ENCODE results near the gene RER1. TPM values are rescaled to one million over a fixed set of nuclear protein-coding genes. Genes with fewer than 3 reads are reported as not detected.

RER1 gene
- total RNA-seq, 1 donor from 2014 or later, result 40.1 TPM

DNA sequence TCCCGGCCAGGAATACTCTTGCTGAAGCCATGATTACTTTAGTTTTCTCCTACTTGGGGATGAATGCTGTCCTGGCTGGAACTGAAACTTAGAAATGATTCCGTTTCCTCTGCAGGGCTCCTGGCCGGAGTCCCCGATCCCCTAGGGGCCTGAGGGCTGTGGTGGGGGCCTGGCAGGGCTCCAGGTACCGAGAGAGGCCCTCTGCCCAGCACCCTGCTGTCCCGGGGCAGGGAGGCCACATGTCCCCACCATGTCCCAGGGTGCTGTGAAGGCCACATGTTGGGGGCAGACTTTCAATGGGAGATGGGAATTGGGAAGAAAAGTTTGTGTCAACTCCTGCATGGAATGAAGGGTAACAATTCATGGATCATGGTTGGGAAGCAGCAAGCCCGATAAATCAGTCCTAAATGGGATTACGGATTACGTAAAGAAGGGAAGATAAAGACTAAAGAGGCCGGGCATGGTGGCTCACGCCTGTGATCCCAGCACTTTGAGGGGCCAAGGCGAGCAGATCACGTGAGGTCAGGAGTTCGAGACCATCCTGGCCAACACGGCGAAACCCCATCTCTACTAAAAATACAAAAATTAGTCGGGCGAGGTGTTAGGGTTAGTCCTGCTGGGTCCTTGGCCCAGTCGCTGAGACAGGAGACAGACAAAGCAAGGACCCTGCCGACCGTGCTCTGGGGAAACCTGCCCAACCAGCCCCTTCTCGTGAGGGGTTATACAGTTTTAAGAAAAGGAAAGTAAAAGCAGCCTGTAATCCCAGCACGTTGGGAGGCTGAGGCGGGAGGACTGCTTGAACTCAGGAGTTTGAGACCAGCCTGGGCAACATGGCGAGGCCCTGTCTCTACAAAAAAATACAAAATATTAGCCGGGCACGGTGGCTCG, 37.8 kb upstream of the RER1 start:
- DNase-seq, result no peak

DNA sequence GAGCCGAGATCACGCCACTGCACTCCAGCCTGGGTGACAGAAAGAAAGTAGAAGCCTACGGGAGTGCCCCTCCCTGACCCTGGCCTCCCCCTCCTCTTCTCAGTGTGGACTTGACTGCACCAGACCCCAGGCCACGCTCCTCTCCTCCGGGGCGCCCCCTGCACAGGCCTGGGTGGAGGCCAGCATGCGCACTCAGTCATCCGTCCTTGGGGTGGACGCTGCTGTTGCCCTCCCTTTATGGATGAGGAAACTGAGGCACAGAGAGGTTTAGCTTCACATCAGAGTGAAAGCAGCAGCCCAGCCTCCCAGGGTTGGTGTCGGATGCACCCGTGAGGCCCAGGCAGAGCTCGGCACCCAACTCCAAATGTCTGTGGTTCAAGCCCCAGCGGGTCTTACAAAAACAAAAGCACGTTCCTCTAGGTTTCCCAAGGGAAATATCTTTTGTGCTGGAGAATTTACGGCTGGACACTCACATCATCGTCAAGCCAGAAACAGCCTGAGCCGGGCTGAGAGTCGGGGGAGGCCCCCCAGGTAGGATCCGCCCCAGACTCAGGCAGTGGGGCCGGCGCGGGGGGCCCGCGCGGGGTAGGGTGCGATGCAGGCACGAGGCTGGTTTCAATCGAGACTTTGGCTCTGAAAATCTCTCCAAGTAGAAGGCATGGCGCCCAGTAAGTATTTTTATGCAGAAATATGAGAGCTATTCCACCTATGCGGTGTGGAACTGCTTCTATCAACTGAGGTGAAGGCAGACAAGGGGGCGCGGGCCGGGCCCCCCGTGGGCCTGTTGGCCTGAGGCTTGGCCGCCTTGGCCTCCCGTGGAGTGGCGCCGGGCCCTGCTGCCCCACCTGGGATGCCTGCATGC, 36.9 kb upstream of the RER1 start:
- DNase-seq, result no peak

DNA sequence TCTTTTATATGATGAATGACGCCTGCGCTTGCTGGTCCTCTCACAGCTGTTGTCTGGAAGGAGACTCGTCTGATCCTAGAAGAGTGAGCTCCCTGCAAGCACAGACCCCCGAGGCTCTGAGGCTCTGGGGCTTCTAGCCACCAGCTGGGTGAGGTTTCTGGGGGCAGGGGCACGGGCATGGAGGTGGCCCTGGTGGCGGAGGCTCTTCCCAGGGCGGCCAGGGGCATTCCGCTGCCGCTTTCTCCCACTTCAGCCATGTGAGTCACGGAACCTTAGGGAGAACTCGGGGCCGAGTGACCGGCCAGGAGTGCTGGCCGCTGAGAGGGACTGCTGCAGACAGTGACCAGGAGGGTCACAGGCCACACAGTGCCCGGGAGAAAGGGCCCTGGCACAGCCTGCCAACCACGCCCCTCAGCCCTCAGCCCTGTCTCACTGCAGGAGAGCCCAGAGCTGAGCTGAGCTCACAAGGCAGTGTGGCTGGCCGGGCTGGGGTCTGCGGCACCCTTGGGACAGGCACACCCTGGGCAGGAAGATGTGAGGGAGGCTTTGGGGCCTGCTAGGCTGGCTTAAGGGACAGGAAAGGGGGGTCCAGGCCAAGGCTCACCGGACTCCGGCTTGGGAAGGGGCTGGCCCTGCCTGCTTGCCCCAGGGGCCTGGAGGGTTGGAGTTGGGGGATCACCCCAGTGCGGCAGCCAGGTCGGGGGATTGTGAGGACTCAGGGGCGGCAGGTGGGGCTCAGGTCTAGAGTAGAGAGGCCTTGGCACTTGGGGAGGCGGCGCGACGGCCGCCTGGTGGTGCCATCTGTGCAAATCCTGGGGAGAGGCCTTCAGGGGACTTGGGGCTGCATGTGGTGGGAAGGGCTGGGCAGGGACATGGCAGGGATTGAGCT, 36.0 kb upstream of the RER1 start:
- DNase-seq, result no peak

DNA sequence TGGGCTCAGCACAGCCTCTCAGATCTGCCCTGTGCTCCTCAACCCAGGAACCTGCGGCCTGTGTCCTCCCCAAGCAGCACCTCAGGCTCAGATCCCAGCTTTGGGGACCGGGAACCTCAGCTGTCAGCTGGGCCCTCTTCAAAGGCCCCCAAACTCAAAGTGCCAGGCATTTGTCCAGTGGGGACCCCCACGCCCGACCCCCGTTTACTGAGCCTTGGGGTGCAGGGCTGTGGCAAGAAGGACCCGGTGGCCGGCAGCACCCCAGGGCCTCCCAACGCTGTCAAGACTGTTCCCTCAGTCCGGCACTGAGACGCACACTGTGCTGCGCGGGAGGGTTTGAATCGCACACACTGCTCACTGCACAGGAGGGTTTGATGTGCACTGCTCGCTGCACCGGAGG, 35.2 kb upstream of the RER1 start:
- DNase-seq, result no peak

DNA sequence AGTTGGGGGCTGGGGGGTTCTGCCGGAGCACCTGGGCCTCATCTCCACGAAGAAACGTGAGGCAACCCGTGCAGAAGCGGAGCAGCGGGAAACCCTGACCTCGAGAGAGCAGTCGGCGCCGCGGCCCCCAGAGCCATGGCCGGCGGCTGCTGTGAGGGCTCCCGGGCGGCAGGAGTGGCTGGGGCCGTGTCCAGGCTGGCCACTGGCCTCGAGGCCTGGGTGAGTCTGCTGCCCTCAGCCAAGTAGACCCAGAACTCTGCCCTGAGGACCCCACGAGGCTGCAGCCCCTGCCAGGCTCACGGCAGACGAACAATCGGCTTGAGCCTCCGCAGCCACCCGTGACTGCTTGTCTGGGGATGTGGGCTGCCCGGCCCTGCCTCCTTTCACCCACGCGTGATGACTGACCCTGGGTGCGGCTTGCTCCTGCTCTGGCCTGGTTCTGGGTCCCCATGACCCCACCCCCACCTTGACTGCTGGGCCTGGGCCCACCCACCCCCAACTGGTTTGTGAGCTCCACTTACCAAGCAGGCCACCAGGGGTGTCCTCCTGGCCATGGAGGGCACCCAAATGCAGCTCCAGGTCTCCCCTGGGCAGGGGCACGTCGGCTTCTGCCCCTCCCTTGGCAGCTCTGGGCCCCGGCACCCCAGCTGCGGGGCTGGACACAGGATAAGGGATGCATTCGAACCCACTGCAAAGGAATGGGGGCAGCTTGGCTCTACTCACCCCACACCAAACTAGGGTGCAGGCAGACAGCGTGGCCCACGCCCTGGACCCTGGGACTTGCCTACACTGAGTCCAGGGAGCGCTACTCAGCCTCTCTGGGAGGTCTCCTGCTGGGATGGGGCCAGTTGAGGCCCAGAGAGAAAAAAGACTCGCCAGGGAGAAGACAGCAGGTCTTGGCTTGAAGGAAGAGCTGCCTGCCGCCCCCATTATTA, 34.5 kb upstream of the RER1 start:
- DNase-seq, result no peak

DNA sequence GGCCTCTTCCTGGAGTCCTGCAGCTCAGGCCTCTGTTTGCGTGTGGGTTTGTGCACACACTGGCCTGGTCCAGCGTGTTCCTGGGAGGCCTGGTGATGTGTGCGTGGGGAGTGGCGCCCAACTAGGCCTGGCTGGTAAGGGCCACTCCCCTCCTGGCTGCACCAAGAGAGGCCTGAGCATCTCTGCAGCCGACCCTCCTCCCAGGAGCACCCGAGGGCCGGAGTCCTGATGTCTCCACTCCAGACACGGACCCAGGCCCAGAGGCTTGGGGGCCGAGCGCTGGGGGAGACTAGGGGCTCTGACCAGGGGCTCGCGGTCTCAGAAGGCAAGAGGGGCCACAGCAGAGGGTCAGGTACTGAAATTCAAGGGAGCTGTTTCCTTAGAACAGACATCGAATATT, 33.6 kb upstream of the RER1 start:
- DNase-seq, result no peak

DNA sequence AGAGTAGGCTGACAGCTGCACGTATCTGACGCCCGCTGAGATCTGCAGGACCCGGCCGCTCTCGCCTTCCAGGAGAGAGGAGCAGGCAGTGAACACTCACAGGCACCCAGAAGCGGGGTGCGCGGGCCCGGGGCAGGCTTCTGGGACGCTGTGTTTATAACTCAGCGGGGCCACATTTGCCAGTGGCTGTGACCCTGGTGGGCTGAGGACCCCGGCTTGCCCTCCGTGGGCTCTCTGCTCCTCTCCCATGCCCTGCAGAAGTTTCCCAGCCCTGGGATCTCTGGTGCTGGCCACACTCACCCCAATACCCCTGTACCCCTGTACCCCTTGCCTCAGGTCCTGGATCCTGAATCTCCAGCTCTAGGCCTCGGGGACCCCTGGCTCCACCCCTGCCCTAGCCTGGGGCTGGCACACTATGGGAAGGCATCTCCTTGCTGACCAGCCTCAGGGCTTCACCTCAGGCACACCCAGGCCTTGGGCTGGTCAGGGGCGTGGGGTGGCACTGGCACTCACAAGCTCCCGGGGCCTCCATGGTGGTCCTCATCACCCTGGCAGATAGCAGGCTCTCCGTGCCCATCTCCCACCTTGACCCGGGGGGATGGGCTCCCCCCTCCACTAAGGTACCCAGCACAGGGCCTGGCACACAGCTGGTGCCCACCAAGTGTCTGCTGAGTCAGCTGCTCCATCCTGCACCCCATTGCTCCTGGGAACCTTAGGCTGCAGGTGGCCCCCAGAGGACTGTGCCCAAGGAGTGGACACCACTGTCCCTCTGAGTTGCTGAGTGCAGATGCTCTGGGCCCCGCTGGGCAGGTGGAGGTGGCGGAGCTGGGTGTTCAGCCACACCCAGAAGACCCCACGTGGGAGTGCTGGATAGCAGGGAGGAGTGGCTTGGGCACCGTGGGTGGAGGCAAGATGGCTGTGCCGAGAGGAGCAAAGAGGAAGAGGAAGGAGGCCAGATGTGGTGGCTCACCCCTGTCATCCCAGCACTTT, 32.7 kb upstream of the RER1 start:
- DNase-seq, result no peak

DNA sequence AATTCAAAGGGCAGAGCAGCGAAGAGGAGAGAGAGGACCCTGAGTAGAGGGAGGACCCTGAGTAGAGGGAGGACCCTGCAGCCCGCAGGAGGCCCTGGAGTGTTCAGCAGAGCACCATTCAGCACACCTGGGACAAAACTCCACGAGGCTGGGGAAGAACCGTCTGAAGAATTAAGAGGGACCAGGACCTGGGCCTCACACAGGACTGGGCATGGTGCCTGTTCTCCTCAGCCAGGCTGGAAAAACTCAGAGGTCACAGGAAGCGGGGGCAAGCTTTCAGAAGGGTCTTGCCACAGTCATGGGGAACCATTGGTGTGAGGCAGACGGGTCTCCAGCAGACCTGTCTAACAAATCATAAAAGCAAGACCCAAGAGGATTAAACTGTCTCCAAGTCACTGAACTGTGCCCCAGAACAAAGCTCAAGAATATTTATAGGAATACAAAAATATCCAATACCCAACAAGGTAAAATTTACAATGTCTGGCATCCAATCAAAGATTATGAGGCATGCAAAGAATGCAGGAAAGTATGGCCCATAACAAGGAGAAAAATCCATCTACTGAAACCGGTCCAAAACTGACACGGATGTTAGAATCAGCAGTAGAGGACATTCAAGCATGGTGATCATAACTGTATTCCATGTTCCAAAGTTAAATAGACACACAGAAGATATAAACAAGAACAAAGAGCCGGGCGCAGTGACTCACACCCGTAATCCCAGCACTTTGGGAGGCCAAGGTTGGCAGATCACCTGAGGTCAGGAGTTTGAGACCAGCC, 30.9 kb upstream of the RER1 start:
- no peak for DNase-seq

DNA sequence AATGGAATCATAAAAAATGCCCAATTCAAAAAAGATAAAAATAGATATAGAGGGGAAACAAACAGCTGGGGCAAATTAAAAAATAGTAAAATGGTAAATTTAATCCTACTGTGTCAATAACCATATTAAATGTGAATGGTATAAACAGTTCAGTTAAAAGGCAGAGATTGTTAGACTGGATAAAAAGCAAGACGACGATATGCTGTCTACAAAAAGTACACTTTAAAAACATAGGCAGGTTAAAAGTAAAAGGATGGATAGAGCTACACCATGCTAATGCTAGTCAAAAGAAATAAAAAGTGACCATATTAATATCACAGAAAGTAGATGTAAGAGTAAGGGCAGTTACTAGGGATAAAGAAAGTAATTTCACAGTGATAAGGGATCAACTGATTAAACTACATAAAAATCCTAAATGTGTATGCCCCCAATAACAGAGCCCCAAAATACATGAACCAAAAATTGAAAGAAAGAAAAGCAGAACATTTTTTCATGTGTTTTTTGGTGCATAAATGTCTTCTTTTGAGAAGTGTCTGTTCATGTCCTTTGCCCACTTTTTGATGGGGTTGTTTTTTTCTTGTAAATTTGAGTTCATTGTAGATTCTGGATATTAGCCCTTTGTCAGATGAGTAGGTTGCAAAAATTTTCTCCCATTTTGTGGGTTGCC, 27.7 kb upstream of the RER1 start:
- no peak for DNase-seq

DNA sequence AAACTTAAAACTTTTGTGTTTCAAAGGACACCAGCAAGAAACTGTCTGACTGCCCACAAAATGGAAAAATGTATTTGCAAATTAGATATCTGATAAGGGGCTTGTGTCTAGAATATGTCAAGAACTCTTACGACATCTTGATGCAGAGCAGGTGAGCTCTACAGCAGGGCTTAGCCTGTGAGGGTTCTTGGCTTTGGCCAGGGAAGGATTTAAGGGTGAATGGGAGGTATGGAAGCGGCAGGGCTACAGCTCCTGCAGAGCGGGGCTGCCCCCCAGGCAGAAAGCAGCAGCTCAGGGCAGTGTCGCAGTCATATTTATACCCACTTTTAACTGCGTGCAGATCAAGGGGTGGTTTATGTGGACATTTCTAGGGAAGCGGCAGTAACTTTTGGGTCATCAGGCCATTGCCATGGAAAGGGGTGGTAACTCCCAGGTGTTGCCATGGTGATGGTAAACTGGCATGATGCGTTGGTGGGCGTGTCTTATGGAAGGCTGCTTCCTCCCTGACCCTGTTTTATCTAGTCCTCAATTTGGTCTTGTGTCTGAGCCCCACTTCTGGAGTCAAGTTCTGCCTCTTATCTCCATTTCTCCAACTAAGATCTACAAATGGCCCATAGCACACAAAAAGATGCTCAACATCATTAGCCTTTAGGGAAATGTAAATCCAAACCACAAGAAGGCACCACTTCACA, 23.4 kb upstream of the RER1 start:
- DNase-seq, result no peak

DNA sequence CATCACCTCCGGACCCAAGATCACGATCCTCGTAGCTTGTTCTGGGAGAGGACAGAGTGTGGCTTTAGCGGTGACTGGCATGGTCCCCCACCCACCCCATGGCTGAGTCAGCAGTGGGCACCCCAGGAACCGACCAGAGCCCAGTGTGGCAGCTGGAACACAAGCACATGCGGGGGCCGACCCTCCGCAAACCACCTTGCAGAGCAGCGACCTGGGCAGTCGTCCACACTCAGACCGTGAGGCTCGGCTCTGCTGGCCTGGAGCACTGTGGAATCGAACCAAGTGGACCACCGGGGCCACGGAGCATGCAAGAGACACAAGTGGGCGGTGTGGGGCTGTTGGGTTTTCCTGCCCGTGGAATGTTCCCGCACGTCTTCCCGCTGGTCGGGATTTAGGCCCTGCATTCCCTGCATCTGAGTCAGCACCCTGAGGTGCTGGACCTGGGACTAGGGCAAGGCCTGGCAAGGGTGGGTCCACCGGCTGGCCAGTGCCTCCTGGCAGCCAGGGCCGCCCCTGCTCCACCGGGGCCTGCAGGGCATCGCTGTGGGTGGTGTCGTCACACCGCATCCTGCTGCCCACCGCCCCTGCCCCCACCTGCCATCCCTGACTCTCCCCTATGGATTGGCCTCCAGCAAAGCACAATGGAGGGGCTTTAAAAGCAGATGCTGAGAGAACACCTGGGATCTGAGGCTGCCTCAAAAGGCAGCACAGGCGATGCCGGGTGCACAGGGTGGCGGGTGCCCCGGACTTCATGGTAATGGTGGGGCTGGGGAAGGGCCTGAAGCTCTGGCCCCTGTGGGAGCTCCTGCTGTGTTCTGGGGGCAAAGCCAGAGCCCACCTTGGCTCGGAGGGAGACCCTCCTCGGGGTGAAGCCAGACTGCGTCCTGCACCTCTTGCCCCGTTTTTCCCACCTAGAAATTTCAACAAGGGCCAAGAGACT, 18.8 kb upstream of the RER1 start:
- DNase-seq, result no peak

DNA sequence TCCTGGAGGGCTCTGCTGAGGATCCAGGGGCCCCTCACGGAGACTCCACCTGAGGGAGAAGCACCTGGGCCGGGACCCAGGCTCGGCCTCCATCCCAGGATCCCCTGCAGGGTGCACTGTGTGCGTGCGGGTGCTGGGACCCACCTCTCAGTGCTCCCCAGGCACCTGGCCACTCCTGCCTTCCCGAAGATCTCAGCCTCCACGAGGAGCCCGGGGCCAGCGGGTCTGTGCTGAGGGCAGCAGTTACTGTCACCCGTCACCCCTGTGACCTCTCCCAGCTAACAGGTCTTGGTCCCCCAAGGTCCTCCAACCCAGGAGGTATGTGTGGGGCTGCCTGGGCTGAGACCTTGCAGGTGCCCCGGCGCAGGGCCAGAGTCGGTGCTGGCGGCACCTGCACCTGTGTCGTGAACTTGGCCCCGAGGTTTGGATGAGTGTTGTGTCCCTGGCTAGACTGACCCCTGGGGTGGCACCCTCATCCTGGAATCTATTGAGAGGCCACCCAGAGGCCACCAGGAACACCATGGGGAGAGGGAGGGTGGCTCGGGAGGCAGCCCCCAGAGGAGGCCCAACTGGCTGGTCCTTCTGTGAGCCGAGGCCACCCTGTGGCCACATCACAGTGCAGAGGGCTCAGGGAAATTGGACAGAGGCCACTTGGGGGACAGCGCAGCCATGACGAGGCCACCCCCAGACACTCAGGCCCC, 17.9 kb upstream of the RER1 start:
- no peak for DNase-seq

DNA sequence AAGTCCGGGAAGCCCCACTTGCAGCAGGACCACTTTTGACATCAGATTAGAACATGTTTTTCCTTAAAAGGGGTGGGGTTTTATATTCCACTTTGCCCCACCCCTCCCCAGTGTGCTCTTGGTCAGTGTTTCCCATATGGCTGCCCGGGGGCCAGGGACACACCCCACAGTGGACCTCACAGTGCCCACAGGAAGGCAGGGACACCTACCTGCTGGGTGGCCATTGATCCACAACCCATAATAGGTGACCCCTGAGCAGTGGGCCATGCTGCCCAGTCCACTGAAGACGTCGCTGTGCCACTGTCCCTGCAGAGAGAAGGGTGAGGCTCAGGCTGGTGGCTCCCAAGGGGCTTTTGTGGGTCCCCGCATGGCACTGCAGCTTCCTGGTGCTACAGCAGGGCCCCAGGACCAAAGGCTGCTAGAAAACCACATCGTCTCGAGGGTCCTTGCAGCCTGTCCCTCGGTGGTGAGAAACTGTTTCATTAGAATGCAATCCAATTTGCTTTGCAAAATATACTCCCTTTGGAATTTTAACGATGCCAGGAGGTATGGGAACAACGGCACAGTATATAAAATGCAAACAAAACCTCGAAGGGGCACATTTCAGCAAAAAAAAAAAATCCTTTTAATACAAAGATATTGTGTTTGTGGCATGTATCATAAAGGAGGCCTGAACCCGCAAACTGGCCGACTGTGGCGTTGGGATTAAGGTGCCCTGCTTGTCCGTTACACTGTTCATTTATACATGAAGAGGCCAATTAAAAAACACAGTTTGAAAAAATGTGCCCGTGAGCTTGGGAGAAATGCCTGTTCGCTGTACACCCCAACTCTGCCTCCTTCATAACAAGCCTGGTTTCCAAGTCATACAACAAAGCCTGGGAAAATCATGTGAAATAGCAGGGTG, 17.1 kb upstream of the RER1 start:
- DNase-seq, result no peak

DNA sequence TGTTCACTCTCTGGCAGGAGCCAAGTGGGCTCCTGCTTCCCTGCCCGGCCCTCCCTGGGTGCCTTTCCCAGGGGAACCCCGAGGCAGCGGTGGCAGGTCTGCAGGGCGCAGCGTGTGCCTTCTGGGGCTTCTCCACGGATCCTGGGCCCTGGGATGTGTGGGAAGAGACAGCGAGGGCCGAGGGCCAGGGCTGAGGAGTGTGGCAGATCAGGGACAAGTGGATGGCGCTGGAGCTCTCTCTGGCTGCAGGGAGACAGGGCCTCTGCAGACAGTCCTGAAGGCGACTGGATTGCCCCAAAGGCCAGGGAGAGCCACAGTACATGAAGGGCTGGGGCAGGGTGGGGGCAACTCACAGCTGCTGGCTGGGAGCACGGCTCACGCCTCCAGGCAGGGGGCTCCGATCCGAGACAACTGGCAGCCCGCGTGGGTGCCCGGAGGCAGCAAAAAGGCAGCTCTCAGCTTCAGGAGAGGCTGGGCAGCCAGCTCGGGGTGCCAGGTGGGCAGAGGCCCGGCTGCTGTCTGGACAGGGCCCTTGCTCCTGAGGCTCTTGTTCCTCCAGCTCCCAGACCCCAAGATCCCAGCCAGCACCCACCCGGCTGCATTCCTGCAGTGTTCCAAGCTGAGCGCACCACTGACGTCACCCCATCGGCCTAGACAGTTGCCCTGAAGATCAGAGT, 16.3 kb upstream of the RER1 start:
- no peak for DNase-seq

DNA sequence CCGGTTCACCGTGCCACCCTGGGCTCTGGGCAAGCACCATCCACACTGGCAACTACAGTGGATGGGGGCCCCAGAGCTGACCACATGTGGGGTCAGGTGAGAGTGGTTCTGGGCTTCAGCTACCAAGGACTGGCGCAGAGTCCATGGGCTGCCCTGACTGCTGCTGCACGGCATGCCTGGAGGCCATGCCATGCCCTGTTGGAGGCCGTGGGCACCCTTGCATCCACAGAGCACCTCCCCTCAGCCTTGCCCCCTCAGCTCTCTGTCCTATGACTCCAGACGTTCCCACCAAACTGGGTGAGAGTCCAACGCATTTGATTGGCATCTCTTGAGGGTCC, 15.7 kb upstream of the RER1 start:
- no peak for DNase-seq
